Sigmoid colon (tissue), 7 donors: Measurements from ENCODE around the gene CKB. TPM values are rescaled to one million over a fixed set of nuclear protein-coding genes. Genes with fewer than 3 reads are reported as not detected.
A peak's percentile ranks its signal among the peaks of the same experiment; 100 is the strongest.
"Not testable (repeated sequence)": the region's sequence is repeated elsewhere in the genome, so short reads cannot be mapped to it uniquely, and the experiment has no call there.

Source experiments
- DNase-seq: peaks from one replicate; pipeline ENCODE4 v3.0.0-alpha.2; 2019
- H3K27ac ChIP-seq, 4 donors: fragments of 200-600 bp; sonication (generic); one replicate each; pipeline ENCODE4 v1.5.1; 2016 to 2019; ENCODE audit warnings: mild to moderate bottlenecking in 1 of 4
- H3K27me3 ChIP-seq, 3 donors: fragments of 200-600 bp; sonication (generic); one replicate each; pipeline ENCODE4 v1.5.1; 2019; ENCODE audit warnings: mild to moderate bottlenecking in 1 of 3
- H3K36me3 ChIP-seq, 4 donors: fragments of 200-600 bp; sonication (generic); one replicate each; pipeline ENCODE4 v1.5.1; 2016 to 2019
- H3K4me1 ChIP-seq, 4 donors: fragments of 200-600 bp; sonication (generic); one replicate each; pipeline ENCODE4 v1.5.1; 2017 to 2019
- H3K4me3 ChIP-seq, 4 donors: fragments of 200-600 bp; sonication (generic); one replicate each; pipeline ENCODE4 v1.5.1; 2017 to 2019; ENCODE audit warnings: mild to moderate bottlenecking in 2 of 4, moderate library complexity in 1 of 4
- H3K9me3 ChIP-seq, 4 donors: fragments of 200-600 bp in 3 of 4; sonication (generic) in 3 of 4; one replicate each; pipeline versions ENCODE4 v1.5.1 to v1.6.1; 2013 to 2019
- EP300 ChIP-seq, 4 donors: sonication (generic); formaldehyde crosslinking; IDR thresholded peaks; one replicate each; pipeline ENCODE4 v1.6.1; 2017; ENCODE audit warnings: antibody characterized with exemption in 4 of 4
- POLR2A ChIP-seq, 2 donors: fragments of 450-650 bp; IDR thresholded peaks; one replicate each; pipeline ENCODE4 v1.6.1; 2016; ENCODE audit warnings: antibody characterized with exemption in 2 of 2, mild to moderate bottlenecking in 2 of 2, moderate library complexity in 2 of 2
- POLR2AphosphoS5 ChIP-seq, 4 donors: sonication (generic); formaldehyde crosslinking; IDR thresholded peaks; one replicate each; pipeline ENCODE4 v1.6.1; 2017; ENCODE audit warnings: antibody characterized with exemption in 4 of 4
- WGBS, 2 donors: extraction: QIAGEN DNeasy Blood & Tissue Kit; methylation state at CpG; one replicate each; pipeline ENCODE4 v1.1.7; 2013; 5-methylcytosine and 5-hydroxymethylcytosine counted together
- intact Hi-C: fragments of 100-400 bp; cut with DNase I; formaldehyde crosslinking; loops from one replicate; pipeline ENCODE4 v1.15.1; 2023
- polyA plus RNA-seq, 3 donors: library from polyadenylated mRNA; stranded (reverse); fragments of 200-250 nt; gene quantifications; one replicate each; pipeline ENCODE4 v1.2.3, GENCODE V29; 2013
- total RNA-seq, 4 donors: library from RNA; depleted of rRNA; stranded (reverse); fragments of >200 nt; gene quantifications; one replicate each; pipeline ENCODE4 v1.1.0, GENCODE V29; 2016
- TF ChIP-seq, protein P1 (sequence below), 4 experiments: fragments of 450-650 bp in 3 of 4; fragments of 200-600 bp in 1 of 4; IDR thresholded peaks; one replicate each; pipeline ENCODE4 v1.5.1; 2016 to 2019; ENCODE audit warnings: antibody characterized with exemption in 4 of 4, mild to moderate bottlenecking in 3 of 4, moderate library complexity in 2 of 4
- donor health status: healthy with polysubstance abuse.
- donor health status: Bipolar disorder and iron deficiency.
- donor health status: healthy.

CKB gene
- total and polyA plus RNA-seq, 7 donors = 905 to 2,176 (median 1,347) TPM

DNA sequence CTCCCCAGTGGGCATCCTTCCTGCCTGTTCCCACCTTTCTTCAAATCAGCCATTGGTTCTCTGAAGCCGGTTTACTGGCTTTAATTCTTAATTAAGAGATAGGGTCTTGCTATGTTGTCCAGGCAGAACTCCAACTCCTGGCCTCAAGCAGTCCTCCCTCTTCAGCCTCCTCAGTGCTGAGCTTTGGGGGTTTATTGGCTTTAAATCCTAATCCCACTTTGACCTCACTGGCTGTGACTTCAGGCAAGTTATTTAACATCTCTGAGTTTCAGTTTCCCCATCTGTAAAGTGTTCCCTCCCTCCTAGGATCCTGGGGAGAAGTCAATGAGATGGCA is 4.3 kb upstream of the CKB start:
- intact Hi-C loops = no loop called here
- Histone ChIP-seq H3K4me3 (no peak overlapping the region), H3K9me3 (no peaks in the 10 kb centered on the region), H3K36me3 (peaks cover 0 to 9% (median 3%) of the 10 kb centered on the region in 4 donors), H3K27ac (peak overlapping the region; percentile 90 to 98 (median 93)), H3K4me1 (peaks cover 0 to 81% (median 73%) of the 10 kb centered on the region in 4 donors), H3K27me3 (no peaks in the 10 kb centered on the region)
- DNase-seq = no peak
- TF ChIP-seq, protein P1, sequence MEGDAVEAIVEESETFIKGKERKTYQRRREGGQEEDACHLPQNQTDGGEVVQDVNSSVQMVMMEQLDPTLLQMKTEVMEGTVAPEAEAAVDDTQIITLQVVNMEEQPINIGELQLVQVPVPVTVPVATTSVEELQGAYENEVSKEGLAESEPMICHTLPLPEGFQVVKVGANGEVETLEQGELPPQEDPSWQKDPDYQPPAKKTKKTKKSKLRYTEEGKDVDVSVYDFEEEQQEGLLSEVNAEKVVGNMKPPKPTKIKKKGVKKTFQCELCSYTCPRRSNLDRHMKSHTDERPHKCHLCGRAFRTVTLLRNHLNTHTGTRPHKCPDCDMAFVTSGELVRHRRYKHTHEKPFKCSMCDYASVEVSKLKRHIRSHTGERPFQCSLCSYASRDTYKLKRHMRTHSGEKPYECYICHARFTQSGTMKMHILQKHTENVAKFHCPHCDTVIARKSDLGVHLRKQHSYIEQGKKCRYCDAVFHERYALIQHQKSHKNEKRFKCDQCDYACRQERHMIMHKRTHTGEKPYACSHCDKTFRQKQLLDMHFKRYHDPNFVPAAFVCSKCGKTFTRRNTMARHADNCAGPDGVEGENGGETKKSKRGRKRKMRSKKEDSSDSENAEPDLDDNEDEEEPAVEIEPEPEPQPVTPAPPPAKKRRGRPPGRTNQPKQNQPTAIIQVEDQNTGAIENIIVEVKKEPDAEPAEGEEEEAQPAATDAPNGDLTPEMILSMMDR (IDR thresholded peaks at IDR 0.05) = no peak
- TF ChIP-seq POLR2AphosphoS5 (IDR thresholded peaks at IDR 0.05) = no peak
- no peak for TF ChIP-seq POLR2A (IDR thresholded peaks at IDR 0.05)
- TF ChIP-seq EP300 (IDR thresholded peaks at IDR 0.05) = no peak
- WGBS, 2 donors = 94 to 95% methylated on average over 1 of the region's 1 CpG

DNA sequence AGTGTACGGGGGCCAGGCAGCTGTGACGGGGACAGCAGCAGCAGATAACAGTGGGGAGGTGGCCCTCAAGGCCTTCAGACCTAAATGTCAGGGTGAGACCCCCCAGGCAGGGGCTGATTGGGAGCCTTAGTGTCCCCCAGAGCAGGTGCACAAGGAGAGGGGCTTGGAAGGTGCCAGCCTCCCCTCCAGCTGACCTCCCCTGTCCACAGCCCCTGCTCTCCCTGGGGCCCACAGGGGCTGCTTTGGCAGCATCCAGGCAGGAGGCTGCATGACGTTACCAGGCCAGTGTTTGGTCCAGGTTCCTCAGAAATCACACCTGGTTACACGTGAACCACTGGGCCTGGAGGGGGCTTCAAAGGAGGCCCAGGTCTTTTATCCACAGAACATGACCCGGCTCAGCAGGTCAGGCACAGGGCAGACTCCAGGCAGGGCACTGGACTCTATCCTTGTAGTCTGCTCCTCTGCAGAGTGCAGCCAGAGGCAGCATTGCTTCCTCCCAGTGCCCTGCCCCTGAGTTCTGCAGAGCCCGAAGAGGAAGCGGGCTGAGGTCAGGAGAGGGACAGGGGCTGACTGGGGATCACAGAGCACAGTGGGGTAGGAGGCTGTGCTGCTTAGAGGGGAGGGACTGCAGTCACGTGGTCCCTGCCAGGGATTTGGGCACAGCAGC is 3.8 kb upstream of the CKB start:
- 38 to 65% methylated on average over 8 of the region's 8 CpGs for WGBS, 2 donors
- no peak for DNase-seq
- H3K36me3 ChIP-seq = peaks cover 0 to 9% (median 3%) of the 10 kb centered on the region in 4 donors
- peaks cover 0 to 76% (median 68%) of the 10 kb centered on the region in 4 donors for H3K4me1 ChIP-seq
- TF ChIP-seq, protein P1 (IDR thresholded peaks at IDR 0.05) = no peak
- TF ChIP-seq EP300 (IDR thresholded peaks at IDR 0.05) (no peak), POLR2A (IDR thresholded peaks at IDR 0.05) (no peak), POLR2AphosphoS5 (IDR thresholded peaks at IDR 0.05) (no peak)
- intact Hi-C loops = no loop called here
- H3K27me3 ChIP-seq = no peaks in the 10 kb centered on the region
- H3K9me3 ChIP-seq = no peaks in the 10 kb centered on the region
- H3K27ac ChIP-seq = peak overlapping the region in 3 of 4 donors; percentile 92 to 98 (median 94)
- H3K4me3 ChIP-seq = no peak overlapping the region

GRCh38 chr14:103525430-103526246 is 3.0 kb upstream of the CKB start:
- H3K9me3 ChIP-seq, H3K4me3 ChIP-seq, intact Hi-C loops, H3K36me3 ChIP-seq, H3K27me3 ChIP-seq, DNase-seq: not testable (repeated sequence)
- peaks cover 0 to 73% (median 64%) of the 10 kb centered on the region in 4 donors for H3K4me1 ChIP-seq
- 36 to 66% methylated on average over 17 of the region's 17 CpGs for WGBS, 2 donors
- H3K27ac ChIP-seq = peak overlapping the region in 3 of 4 donors; percentile 92 to 98 (median 94)

DNA sequence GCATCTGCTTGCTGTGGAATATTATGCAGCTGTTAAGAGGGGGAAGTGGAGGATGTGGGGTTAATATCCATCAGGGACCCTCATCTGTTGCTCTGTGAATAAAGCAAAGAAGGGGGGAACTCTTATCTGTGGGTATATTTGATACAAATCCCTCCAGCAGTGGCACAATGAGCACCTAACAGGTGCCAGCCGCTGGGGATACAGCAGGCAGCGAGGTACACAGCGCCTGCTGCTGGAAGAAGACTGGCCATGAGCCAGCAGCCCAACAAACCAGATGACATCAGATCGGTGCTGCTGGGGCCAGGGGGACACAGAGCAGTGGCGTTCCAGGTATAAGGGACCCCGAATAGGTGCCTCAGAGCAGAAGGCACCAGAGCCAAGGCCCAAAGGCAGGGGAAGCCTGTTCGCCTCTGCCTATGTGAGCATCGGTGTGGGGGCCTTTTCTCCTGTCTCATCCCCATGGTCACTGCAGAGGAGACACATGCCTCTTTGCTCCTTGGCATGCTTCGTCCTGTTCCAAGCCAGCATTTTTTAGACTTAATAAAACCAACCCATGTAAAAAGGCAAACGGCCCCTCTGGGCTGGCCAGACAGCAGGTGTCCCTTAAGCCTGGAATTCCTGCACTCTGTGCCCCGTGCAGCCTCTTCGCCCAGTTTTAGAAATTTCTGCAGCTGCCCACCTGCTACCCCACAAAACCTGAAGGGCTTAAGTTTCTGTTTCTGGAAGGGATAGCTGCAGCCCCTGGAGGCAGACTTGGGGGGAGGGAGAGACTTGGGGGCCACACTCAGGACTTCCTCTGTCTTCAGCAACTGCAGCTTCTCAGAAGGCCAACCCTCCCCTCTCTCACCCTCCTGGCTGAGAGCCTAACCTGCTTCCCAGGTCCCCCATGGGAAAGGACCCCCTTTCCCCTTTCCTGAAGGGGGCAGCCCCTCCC is 1.6 kb upstream of the CKB start:
- H3K27ac ChIP-seq = peak overlapping the region in 3 of 4 donors; percentile 92 to 98 (median 94)
- intact Hi-C loops = no loop called here
- peaks cover 5 to 12% (median 11%) of the 10 kb centered on the region in 4 donors for H3K36me3 ChIP-seq
- no peak for DNase-seq
- no peaks in the 10 kb centered on the region for H3K9me3 ChIP-seq
- TF ChIP-seq POLR2AphosphoS5 (IDR thresholded peaks at IDR 0.05) (no peak), POLR2A (IDR thresholded peaks at IDR 0.05) (no peak), EP300 (IDR thresholded peaks at IDR 0.05) (no peak)
- TF ChIP-seq, protein P1 (IDR thresholded peaks at IDR 0.05) = no peak
- WGBS, 2 donors = 62 to 79% methylated on average over 12 of the region's 12 CpGs
- H3K27me3 ChIP-seq = no peaks in the 10 kb centered on the region
- no peak overlapping the region for H3K4me3 ChIP-seq
- H3K4me1 ChIP-seq = peaks cover 0 to 73% (median 64%) of the 10 kb centered on the region in 4 donors
